Colon (tissue), 2 donors: Measurements from ENCODE around the gene MKLN1.
"Not testable (repeated sequence)": the region's sequence is repeated elsewhere in the genome, so short reads cannot be mapped to it uniquely, and the experiment has no call there.

Source experiments
- FAIRE-seq: peaks from 2 replicates; lab custom pipeline; 2012; peaks lifted over from hg19 to GRCh38; lab: Jason Lieb, UNC
- donor health status: control.
- donor health status: control.

Gene MKLN1

DNA sequence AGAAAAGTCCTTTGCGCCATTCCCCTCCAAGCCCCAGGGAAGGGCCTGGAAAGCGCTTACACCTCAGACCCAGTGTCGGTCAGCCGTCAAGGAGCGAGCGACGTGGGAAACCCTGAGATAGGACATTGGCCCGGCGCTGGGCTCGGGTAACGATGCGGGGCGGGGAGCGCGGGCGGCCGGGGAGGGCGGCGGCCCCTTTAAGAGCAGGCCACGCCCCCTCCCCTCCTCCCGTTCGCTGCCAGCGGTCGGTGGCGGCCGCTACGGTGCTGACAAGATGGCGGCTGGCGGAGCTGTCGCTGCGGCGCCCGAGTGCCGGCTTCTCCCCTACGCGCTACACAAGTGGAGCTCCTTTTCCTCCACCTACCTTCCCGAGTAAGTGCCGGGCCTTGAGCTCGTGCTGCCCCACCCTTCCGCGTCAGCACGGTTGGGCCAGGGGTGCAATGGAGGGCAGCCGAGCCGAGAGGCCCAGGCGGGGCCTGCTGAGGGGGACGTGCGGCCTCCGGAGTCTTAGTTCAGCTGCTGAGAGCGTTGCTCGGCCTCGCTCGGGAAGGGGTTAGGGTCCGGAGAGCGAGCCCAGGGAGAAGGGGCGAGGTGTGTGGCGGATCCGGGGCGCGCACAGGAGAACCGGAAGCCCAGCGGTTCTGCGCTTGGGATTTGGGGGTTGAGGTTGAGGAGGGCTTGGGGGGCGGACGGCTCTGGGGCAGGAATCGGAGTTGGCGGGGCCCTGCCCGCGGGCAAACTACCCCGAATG, at the start of gene MKLN1:
Gene MKLN1 (plus strand): TSS at position 251 of the 751 bp plus-strand sequence. CDS start 24 bp downstream, at position 275.
- no peak for FAIRE-seq

DNA sequence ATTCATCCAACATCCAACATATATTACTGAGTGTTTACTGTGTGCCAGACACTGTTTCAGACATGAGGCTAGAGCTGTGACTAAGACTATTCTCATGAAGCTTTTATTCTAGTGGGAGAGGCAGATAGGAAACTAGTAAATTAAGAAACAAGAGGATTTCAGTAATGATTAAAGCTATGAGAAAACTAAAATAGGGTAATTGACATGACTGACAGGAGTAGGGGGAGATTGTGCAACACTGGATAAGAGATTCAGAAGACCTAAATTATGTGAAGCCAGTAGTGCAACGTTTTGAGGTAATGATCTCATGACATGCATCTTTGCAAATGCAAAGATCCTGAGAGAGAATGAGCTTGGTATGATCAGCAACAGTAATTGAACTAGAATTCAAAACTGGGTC, 48.6 kb upstream of the MKLN1 start:
- no peak for FAIRE-seq

DNA sequence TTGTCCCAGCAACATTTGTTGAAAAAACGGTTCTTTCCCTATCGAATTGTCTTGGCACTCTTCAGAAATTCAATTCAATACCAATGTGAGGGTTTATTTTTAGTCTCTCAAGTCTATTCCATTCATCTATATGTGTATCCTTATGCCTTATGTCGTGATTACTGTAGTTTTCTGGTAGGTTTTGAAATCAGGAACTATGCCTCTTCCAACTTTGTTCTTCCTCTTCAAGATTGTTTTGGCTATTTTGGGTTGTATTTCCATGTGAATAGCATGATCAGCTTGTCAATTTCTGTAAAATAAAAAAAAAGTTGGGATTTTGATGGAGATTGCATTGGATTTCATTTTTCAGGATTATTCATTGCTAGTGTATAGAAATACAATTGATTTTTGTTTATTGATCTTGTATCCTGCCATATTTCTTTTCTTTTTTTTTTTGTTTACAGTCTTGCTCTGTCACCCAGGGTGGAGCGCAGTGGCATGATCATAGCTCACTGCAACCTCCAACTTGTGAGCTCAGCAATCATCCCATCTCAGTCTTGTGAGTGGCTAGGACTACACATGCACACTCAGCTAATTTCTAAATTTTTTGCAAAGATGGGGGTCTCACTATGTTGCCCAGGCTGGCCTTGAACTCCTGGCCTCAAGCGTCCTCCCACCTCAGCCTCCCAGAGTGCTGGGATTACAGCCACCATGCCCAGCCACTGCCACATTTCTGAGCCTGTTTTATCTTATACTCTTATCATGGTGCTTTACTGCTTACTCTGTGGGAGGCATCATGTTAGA, 46.2 kb upstream of the MKLN1 start:
- no peak for FAIRE-seq

DNA sequence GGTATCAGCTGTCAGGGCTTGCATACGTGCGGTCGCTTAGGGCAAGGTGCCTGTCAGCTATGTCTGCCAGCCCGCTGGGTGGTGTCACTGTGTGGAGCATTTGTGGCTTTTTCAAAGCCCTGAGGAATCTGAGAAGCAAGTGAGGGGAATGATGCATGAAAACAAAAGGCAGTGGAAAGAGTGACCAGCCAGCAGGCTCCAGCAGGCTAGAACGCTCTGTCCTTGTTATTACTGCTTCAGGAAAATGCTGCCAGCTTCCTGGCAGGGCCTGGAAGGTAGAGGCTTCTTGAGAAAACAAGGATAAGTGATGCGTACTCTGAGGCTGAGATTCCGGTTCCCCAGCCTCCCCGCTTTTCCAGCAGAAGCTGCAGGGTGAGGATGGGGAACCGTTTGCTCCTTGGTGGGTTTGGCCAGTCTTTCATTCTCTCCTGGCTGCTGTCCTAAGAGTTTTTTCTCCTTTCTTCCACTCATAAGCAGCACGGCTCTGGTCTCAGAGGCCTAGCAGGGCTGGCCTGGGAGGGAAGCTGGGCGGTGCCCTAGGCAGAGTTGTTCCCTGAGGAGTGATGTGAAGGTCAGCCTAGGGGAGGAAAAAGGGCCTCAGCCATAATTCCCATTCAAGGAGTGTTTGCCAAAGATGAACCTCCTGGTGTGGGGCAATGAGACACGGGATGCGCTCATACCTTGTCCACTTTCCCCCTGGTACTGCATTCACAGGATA, 42.8 kb upstream of the MKLN1 start:
- FAIRE-seq = no peak

DNA sequence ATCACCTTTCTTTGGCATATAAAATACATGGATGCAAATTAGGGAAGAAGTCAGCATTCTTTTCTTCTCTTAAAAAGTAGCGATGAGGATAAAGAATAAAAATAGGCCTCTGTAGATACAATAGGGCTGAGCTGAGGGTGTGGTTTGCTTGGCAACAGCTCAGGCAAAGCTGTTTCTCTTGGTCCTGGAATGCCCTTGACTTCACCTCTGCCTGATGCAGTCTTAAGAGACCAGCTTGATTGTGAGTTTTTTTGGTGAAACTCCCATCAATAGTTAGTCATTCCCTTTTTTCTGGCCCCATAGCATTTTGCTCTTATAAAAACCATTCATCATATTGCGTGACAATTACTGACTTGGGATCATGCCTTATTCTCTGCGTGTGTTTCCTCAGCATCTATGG, 42.1 kb upstream of the MKLN1 start:
- no peak for FAIRE-seq

DNA sequence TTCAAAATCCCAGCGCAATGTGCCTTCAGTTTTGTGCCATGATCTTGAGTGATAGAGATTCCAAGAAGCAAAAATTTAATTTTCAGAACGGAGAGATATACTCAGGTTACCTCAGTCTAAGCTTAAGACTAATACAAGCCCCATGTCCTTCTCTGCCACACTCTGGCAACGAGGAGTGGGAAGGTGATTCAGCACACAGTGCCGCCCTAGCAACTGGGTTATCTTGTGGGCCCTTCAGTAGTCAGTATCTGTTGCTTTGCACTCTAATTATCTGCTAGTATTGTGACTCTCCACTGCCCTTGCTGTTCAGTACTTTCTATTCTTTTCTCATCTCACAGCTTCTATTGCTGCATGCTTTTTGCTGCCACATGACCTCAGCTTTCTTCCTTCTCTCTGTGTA, 39.2 kb upstream of the MKLN1 start:
- no peak for FAIRE-seq

DNA sequence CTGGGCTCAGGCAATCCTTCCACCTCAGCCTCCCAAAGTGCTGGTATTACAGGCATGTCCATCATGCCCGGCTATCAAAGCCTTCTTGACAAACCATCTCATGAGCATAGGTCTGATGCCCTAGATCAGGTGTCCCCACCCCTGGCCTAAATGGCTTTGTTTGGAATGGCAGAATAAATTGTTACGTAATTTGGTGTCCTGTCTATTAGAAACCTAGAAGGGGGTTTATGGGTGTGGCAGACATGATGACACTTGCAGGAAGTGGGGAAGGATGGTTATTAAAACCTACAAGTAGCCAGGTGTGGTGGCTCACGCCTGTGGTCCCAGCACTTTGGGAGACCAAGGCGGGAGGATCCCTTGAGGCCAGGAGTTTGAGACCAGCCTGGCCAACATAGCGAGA, 38.6 kb upstream of the MKLN1 start:
- FAIRE-seq = no peak

DNA sequence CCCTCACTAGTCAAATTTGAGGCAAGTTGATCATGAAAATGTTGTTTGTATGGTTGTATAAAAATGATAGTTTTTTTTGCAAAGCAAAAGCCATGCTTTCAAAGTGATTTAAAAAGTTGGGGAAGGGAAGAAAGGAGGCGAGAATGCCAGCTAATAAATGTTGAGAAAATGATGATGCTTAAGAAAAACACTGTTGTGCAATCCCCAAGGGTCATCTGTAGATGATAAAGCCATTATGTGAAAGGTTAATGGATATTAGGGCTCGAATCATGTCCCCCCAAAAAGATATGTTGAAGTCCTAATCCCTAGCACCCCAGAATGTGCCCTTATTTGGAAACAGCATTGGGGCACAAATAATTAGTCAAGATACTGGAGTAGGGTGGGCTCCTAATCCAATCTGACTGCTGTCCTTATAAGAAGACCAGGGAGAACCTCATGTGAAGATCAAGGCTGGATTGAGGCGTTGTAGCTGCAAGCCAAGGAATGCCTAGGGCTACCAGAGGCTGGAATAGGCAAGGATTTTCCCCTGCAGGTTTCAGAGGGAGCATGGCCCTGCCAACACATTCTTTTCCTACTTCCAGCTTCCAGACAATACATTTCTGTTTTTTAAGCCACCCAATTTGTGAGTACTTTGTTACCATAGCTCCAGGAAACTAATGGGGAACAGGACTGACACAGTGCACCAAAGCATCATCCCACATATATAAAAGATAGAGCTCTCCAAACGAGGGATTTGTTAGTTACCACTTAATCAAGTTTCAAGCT, 35.4 kb upstream of the MKLN1 start:
- no peak for FAIRE-seq

DNA sequence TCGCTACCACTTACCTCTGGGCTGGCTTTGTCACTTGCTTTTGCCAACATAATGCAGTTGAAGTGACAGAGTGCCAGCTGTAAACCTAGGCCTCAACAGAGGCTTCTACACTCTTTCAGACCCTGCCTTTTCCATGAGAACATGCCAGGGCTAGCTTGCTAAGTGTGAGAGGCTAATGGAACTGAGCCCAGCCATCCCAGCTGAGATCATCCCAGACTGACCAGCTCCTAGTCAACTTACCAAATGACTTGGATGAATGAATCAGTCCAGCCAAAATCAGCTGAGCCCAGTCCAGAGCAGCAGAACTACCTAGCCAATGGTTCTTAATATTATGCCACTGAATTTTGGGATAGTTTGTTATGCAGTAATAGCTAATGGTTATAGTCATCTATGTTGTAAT, 34.7 kb upstream of the MKLN1 start:
- FAIRE-seq = no peak

DNA sequence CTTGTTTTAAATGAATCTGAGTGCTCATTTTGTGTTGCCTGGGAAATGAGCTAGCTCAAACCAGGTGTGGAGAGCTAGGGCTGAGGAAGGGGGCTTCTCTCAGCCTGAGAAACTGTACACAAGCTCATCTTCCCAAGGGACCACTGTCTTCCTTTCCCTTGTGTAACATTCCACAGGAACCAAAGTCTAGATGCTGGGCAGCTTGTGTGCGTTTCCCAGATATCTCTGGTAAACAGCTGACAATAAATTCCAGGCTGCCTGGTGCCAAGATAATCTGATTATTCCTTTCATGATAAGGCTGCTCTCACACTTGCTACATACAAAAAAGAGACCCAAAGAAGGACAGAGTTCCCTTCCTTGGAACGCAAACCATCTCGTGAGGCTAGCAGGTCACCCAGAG, 33.1 kb upstream of the MKLN1 start:
- FAIRE-seq = no peak

DNA sequence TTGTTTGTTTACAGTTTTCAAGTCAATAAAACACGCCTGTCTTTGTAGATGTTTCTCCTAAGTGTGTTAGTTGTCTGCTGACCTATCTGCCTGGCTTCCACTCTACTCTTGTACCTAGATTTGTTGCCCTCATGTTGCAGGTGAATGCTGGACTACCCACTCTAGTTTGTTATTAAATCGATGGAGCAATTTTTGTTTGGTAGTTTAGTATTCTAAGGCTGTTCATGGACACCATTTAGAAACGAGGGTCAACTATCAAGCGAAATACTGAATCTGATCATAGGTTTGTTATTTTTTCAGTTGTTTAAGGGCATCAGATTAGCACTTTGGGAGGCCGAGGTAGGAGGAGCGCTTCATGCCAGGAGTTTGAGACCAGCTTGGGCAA, 29.1 kb upstream of the MKLN1 start:
- no peak for FAIRE-seq

DNA sequence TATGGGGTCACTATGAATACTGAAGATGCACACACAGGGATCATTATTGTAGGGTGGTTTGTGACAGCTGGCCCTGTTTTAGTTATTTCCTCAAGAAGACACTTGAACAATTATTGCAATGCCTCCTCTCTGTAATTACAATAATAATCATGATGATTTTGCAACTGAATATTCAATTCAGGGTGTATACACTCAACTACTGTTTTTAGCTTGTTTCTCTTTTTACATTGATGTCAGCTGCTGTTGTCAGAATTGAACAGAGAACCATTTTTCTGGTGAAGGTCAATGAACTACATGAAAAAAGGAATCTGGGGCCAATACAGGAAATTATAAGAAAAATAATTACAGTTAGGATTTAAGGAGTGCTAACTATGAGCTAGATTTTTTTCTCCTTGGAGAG, 28.6 kb upstream of the MKLN1 start:
- FAIRE-seq = no peak

DNA sequence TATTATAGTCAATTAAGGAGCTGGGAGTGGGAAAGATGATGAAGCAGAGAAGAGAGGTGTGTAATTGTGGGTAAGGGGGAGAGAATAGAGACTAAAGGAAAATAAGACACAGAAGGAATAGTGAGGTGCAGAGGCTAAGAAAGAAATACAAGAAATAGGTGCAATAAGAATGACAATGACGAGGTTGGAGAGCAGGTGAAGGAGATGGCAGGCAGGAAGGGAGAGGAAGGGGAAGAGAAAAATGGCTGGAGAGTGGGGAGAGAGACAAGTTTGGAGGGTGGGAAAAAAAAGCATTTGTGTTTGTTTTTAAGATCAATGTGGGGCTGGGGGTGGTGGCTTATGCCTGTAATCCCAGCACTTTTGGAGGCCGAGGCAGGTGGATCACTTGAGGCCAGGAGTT, 27.6 kb upstream of the MKLN1 start:
- FAIRE-seq = no peak

DNA sequence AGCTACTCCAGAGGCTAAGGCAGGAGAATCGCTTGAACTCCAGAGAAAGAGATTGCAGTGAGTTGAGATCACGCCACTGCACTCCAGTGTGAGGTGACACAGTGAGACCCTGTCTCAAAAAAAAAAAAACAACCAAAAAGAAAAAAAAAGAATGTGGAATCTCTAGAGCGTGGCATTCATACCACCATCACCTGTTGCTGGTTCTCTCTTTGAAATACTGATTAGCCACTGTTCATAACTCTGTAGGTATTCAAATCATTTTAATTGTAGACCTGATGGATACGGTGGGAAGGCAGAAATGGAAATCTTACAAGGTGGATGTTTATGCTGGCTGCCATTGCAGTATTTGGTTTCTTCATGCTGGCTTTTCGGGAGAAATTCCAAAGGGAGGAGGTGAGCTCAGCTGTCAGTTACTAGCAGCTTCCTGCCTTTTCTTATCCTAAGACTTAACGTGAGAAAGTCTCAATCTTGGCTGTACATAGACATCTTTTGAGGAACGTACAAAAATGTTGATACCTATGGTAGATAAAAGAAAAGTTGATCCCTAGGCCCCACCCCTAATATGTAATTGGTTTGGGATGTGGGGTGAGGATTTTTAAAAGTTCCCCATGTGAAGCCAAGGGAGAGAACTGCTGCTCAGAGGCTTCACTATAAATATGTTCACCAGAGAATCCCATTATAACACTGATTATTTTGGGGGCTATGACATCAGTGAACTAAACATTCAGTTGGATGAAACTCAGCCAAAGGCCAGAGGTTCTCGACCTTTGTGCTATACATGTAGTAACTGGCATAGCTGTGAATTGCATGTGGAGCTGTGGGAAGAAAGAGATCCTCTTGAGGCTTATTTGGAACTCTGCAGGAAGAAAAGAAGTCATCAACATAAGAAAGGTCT, 26.9 kb upstream of the MKLN1 start:
- no peak for FAIRE-seq

DNA sequence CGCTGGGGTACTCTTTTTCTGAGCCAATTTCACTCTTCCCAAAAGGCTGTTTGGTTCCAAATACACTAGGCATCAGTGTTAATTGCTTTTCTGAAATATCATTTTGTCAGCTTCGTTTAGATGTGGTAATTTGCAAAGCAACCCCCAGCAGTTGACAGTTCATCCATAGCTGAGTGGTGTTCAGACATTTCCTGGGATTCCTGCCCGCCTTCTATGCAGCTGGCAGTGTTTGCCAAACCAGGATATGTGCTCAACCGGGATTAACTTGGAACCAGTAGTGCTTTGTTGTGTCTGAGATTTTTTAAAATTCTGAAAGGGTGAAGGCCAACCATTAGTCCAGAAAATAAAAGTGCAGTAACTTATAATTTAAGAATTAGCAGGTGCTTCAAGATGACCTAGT, 25.2 kb upstream of the MKLN1 start:
- no peak for FAIRE-seq

DNA sequence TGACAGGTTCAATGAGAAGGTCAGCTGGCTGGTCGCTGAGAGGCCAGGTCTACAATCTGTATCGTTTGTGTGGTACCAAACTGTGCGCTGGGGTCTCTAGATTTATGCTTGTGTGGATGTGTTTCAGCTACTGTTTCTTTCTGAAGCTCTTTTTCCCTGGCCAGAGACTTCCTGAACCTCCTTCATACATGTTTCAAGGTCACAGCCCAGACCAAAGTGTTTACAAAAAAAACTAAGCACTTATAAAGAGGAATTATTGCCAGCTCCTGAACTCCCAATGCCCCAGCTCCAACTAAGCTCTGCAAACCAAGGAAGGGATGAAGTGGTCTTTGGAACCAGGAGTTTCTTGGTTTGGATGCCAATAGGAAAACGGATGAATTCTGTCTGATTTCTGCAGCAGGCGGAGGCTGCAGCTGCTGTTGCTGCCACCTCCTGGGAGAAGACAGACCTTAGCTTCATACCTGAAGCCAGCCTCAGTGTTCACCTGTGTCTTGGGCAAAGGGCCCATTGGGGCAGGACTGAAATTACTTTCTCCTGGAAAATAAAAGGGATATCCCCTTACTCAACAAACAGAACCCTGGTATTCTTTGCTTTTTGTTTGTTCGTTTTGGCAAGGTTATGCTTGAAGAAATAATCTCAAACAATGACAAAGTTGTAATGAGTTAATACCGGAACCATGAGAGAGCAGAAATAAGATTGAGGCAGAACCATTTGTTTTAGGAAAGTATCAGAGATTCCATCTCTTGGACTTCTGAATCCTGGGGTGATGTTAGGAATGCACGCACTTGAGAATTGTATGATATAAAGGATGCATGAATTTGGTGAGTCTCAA, 24.6 kb upstream of the MKLN1 start:
- no peak for FAIRE-seq

DNA sequence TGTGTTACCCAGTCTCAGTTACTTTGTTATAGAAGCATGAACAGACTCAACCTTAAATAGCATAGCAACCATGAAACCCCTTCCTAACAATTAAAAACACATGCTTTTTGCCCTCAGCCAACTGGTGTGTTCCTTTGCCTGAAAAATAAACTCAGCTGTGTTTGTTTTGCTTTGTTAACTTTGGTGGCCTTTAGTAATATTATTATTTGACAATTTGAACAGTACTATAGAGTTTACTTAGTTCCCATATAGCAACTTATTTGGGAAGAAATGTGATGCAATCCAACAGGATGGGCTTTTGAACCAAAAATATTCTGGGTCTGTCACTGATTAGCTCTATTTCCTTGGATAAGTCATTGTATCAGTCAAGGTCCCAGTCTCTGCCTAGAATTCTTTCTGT, 22.5 kb upstream of the MKLN1 start:
- no peak for FAIRE-seq

DNA sequence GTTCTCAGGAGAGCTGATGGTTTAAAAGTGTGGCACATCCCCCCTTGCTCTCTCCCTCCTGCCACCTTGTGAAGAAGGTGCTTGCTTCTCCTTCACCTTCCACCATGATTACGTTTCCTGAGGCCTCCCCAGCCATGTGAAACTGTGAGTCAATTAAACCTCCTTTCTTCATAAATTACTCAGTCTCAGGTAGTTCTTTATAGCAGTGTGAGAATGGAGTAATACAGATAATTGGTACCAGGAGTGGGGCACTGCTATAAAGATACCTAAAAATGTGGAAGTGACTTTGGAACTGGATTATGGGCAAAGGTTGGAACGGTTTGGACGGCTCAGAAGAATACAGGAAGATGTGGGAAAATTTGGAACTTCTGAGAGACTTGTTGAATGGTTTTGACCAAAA, 21.6 kb upstream of the MKLN1 start:
- FAIRE-seq = not testable (repeated sequence)

DNA sequence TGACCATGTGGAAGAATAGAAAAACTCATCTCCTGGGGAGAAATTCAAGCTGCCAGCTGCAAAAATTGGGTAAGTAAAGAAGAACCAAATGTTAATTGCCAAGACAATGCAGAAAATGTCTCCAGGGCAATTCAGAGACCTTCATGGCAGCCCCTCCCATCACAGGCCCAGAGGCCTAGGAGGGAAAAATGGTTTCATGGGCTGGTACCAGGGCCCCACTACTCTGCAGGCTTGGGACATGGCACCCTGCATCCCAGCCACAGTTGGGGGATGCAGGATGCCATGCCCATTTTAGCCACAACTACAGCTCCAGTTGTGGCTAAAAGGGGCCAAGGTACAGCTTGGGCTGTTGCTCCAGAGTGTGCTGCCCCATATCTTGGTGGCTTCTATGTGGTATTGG, 20.9 kb upstream of the MKLN1 start:
- no peak for FAIRE-seq

DNA sequence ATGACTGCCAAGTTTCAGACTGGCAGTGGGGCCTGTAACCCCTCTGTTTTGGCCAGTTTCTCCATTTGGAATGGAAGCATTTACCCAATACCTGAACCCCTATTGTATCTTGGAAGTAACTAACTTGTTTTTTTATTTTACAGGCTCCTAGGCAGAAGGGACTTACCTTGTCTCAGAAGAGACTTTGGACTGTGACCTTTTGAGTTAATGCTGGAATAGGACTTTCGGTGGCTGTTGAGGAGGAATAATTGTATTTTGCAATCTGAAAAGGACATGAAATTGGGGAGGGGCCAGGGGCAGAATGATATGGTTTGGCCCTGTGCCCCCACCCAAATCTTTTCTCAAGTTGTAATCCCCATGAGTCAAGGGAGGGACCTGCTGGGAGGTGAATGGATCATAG, 20.0 kb upstream of the MKLN1 start:
- FAIRE-seq = no peak
